Measurements from ENCODE around the gene GTF2F2. TPM values are rescaled to one million over a fixed set of nuclear protein-coding genes. Genes with fewer than 3 reads are reported as not detected.

GTF2F2 gene
- total RNA-seq, 1 experiment from 2014 or later: 40.1 TPM

DNA sequence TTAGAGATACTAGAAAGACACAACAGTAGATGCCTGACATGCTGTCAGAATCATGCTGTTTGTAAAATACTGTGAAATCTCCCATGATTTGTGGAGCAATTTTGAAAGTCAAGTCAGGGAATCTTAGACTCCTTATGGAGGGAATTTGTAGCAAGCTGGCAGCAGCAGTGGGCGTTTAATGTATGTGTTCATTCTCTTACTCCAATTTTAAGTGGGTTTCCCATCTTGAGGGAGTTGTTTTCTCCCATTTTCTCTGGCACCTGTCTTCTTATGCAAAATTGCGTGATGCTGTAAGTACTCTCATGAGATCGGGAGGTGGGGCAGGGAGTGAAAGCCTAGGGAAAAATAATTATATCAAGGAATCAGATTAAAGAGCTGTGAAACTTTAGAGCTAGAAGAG lies 16.0 kb upstream of the GTF2F2 start:
- H3K4me2 ChIP-seq (ENCODE audit: low read length): no peak overlapping the region
- H3K4me1 ChIP-seq (ENCODE audit: control insufficient read depth in 1 of 2, insufficient read depth in 2 of 2, low read length in 2 of 2): no peaks in the 10 kb centered on the region
- H2AFZ ChIP-seq (ENCODE audit: low read depth, low read length, poor library complexity, severe bottlenecking): no peak overlapping the region
- BruUV-seq (replicated peaks): no TSS peak
- intact Hi-C loops (cut with micrococcal nuclease): no loop called here
- no peaks in the 10 kb centered on the region for H3K9me2 ChIP-seq (ENCODE audit: insufficient read depth)
- no peak overlapping the region for H3K4me3 ChIP-seq (replicated peaks in 1 of 2; ENCODE audit: low read depth in 1 of 2, low read length in 2 of 2)
- no peaks in the 10 kb centered on the region for H3K9me3 ChIP-seq (ENCODE audit: control insufficient read depth in 1 of 2, insufficient read depth in 1 of 2, low read depth in 1 of 2, low read length in 2 of 2)
- no peaks in the 10 kb centered on the region for H3K79me2 ChIP-seq (ENCODE audit: insufficient read depth, low read length)
- H4K20me1 ChIP-seq (ENCODE audit: insufficient read depth): no peaks in the 10 kb centered on the region
- TF ChIP-seq EZH2phosphoT487 (IDR thresholded peaks at IDR 0.05; ENCODE audit: borderline replicate concordance) (no peak), CBX3 (IDR thresholded peaks at IDR 0.05; ENCODE audit: low read depth) (no peak), JUND (IDR thresholded peaks at IDR 0.05) (no peak)
- TF ChIP-seq, protein P1, sequence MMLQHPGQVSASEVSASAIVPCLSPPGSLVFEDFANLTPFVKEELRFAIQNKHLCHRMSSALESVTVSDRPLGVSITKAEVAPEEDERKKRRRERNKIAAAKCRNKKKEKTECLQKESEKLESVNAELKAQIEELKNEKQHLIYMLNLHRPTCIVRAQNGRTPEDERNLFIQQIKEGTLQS (IDR thresholded peaks at IDR 0.05): no peak
- TF ChIP-seq, protein P2, sequence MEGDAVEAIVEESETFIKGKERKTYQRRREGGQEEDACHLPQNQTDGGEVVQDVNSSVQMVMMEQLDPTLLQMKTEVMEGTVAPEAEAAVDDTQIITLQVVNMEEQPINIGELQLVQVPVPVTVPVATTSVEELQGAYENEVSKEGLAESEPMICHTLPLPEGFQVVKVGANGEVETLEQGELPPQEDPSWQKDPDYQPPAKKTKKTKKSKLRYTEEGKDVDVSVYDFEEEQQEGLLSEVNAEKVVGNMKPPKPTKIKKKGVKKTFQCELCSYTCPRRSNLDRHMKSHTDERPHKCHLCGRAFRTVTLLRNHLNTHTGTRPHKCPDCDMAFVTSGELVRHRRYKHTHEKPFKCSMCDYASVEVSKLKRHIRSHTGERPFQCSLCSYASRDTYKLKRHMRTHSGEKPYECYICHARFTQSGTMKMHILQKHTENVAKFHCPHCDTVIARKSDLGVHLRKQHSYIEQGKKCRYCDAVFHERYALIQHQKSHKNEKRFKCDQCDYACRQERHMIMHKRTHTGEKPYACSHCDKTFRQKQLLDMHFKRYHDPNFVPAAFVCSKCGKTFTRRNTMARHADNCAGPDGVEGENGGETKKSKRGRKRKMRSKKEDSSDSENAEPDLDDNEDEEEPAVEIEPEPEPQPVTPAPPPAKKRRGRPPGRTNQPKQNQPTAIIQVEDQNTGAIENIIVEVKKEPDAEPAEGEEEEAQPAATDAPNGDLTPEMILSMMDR (IDR thresholded peaks at IDR 0.05 in 2 of 3, conservative IDR thresholded peaks at IDR 0.05 in 1 of 3; ENCODE audit: borderline replicate concordance in 1 of 3, insufficient read depth in 1 of 3, low read depth in 2 of 3, low read length in 2 of 3): no peak
- no peaks in the 10 kb centered on the region for H3K27me3 ChIP-seq (ENCODE audit: insufficient read depth, low read length)
- ChIA-PET CTCF (no interaction called here), POLR2A (no interaction called here), RAD21 (ENCODE audit: low non-redundant PET in 1 of 2, low total read pairs in 2 of 2, uncharacterized antibody in 2 of 2, unreplicated experiment in 2 of 2) (interaction anchor here in 1 of 2 experiments (0.7 kb wide), 1 partner anchor 116 kb away, joined by 4 read pairs; no protein-coding TSS in a partner anchor)
- no peak overlapping the region for H3K27ac ChIP-seq (ENCODE audit: low read depth, low read length)
- H3K36me3 ChIP-seq (ENCODE audit: control insufficient read depth in 1 of 2, insufficient read depth in 2 of 2, low read length in 2 of 2): no peaks in the 10 kb centered on the region
- no peak overlapping the region for H3K9ac ChIP-seq (ENCODE audit: low read length)
- DNase-seq (ENCODE audit: low read depth, low spot score): no peak
- no peak for ATAC-seq

DNA sequence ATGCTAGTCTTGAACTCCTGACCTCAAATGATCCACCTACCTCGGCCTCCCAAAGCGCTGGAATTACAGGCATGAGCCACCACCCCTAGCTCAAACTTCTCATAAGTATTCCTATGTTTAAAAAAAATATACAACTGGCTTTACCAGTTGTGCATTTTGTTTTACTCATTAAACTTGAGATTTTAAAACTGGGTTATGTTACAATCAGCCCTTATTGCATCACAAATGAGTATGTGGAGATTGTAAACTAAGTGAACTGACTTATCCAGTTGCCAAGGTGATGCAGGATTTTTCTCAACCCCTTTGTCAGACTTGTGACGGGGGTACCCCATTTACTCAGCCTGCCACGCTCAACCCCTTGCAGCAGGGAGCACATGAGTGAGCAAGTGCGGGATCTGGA lies 14.4 kb upstream of the GTF2F2 start:
- Histone ChIP-seq H3K27ac (ENCODE audit: low read depth, low read length) (no peak overlapping the region), H2AFZ (ENCODE audit: low read depth, low read length, poor library complexity, severe bottlenecking) (no peak overlapping the region), H3K36me3 (ENCODE audit: control insufficient read depth in 1 of 2, insufficient read depth in 2 of 2, low read length in 2 of 2) (no peaks in the 10 kb centered on the region), H3K4me2 (ENCODE audit: low read length) (no peak overlapping the region), H3K79me2 (ENCODE audit: insufficient read depth, low read length) (no peaks in the 10 kb centered on the region), H3K9me3 (ENCODE audit: control insufficient read depth in 1 of 2, insufficient read depth in 1 of 2, low read depth in 1 of 2, low read length in 2 of 2) (no peaks in the 10 kb centered on the region), H3K9ac (ENCODE audit: low read length) (no peak overlapping the region), H4K20me1 (ENCODE audit: insufficient read depth) (no peaks in the 10 kb centered on the region), H3K9me2 (ENCODE audit: insufficient read depth) (no peaks in the 10 kb centered on the region), H3K4me1 (ENCODE audit: control insufficient read depth in 1 of 2, insufficient read depth in 2 of 2, low read length in 2 of 2) (no peaks in the 10 kb centered on the region), H3K27me3 (ENCODE audit: insufficient read depth, low read length) (no peaks in the 10 kb centered on the region), H3K4me3 (replicated peaks in 1 of 2; ENCODE audit: low read depth in 1 of 2, low read length in 2 of 2) (no peak overlapping the region)
- intact Hi-C loops (cut with micrococcal nuclease): no loop called here
- no TSS peak for BruUV-seq (replicated peaks)
- RAD21 ChIA-PET (ENCODE audit: low non-redundant PET in 1 of 2, low total read pairs in 2 of 2, uncharacterized antibody in 2 of 2, unreplicated experiment in 2 of 2): no interaction called here
- CTCF ChIA-PET: no interaction called here
- no peak for TF ChIP-seq TCF7L2 (IDR thresholded peaks at IDR 0.05; ENCODE audit: borderline replicate concordance, extremely low read depth, insufficient read depth, insufficient read length)
- TF ChIP-seq YY1 (IDR thresholded peaks at IDR 0.05; ENCODE audit: extremely low read depth, insufficient replicate concordance, low read depth, low read length): no peak
- no peak for TF ChIP-seq FOSL1 (IDR thresholded peaks at IDR 0.05; ENCODE audit: low read depth)
- TF ChIP-seq, protein P2 (IDR thresholded peaks at IDR 0.05 in 2 of 3, conservative IDR thresholded peaks at IDR 0.05 in 1 of 3; ENCODE audit: borderline replicate concordance in 1 of 3, insufficient read depth in 1 of 3, low read depth in 2 of 3, low read length in 2 of 3): no peak
- no peak for TF ChIP-seq SP1 (IDR thresholded peaks at IDR 0.05; ENCODE audit: low read depth)
- no peak for TF ChIP-seq SIN3A (IDR thresholded peaks at IDR 0.05; ENCODE audit: low read depth)
- TF ChIP-seq SRF (IDR thresholded peaks at IDR 0.05; ENCODE audit: low read depth): no peak
- DNase-seq (ENCODE audit: low read depth, low spot score) (no peak), ATAC-seq (no peak)
- POLR2A ChIA-PET: no interaction called here

Data from HCT116 (cell line).